Activated effector memory CD4-positive, alpha-beta T cell treated with Interleukin-2 at 50 U/mL for 16 hours (primary cell): ENCODE results near the gene KRTAP10-8.
"Not testable (repeated sequence)": the region's sequence is repeated elsewhere in the genome, so short reads cannot be mapped to it uniquely, and the experiment has no call there.

Experiments
- DNase-seq: peaks from one replicate; pipeline ENCODE4 v3.0.0-alpha.2; 2020

Gene KRTAP10-8

GRCh38 chr21:44647222-44647552, 35.3 kb downstream of the KRTAP10-8 start:
- DNase-seq, result no peak

- DNase-seq, result no peak
These were observed 36.9 kb downstream of the KRTAP10-8 start for GRCh38 chr21:44648557-44649311.

- no peak for DNase-seq
These were observed 37.7 kb downstream of the KRTAP10-8 start for GRCh38 chr21:44649521-44650100.

DNA sequence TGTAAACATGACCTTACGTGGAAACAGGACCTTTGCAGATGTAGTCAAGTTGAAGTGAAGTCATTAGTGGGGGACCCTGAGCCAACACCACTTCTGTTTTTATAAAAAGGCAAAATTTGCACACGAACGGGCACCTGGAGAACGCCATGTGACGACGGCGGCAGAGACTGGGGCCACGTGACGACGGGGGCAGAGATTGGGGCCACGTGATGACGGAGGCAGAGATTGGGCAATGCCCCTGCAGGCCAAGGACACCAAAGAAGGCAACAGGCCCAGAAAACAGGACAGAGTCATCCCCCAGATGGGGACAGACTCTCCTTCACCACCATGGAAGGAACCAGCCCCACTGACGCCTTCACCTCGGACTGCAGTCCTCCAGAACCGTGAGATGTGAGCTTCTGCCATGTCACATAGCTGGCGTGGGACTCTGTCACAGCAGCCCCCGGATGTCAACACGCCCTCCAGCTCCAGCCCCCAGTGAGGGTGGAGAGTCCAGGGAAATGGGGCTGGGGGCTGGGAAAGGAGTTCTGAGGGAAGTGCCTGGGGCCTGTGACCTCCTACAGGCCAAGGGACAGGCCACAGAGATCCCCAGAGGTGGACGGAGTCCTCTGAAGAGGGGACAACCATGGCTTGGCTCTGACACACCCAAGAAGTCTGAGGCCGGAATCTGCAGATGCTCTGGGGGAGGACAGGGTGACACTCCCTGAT, 38.5 kb downstream of the KRTAP10-8 start:
- no peak for DNase-seq

GRCh38 chr21:44650973-44651675, 39.2 kb downstream of the KRTAP10-8 start:
- no peak for DNase-seq

DNA sequence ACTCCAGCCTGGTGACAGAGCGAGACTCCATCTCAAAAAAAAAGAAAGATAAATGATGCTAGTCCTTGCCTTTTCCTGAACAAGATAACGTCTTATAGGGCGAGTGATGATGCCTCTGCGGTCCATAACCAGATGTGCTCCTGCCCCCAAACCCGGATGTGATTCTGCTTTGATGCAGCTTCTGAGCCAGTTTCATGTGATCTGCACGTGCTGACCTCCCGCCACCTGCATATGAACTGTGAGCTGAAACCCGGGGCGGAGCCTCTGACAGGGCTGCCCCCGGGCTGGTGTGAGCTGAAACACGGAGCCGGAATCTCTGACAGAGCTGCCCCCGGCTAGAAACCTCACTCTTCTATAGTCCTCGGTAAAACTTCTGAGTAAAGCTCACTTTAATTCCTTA, 41.2 kb downstream of the KRTAP10-8 start:
- no peak for DNase-seq

DNA sequence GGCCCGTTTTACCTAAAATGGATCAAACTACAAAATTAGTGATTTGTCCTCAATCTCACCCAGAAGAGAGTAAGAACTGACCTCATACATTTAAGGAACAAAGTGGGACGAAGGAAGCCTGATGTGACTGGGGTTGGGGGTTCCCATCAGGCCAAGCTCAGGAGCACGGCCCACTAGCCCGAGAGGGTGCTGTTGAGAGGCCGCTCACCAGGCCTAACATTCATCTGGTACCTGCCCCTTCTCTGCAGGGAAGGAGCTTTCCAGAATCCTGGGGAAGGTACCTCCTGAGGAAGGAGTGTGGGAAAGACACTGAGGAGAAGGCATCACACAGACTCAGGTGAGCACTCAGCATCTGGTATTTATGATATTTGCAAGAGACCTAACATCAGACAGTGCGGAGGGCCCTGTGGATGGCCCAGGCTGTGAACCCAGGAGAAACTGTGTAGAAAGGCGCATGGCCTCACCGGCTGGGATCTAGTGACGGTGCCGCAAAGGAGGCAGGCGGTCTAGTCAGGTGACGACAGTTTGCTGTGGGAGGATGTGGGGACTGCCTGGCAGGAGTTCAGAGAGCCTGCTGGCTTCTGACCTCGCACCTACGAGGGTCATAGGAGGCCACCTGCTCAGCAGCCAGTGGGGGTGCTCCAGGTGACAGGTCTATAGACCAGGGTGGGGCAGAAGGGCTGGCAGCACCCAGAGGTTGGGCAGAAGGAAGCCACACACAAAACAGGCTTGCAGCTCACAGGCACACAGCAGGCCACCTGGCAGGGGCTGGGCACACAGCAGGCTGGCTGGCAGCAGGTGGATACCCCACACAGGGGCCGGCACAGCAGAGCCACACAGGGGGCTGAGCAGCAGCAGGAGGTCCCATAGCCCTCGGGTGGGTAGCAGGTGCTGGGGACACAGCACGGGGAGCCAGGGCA, 42.0 kb downstream of the KRTAP10-8 start:
- peak; percentile 64 for DNase-seq

GRCh38 chr21:44654576-44655175, 42.8 kb downstream of the KRTAP10-8 start, which contains the start of gene KRTAP12-4:
TSS of gene KRTAP12-4 (minus strand) at chr21:44654659. CDS start at chr21:44654614, 45 bp downstream.
- no peak for DNase-seq

DNA sequence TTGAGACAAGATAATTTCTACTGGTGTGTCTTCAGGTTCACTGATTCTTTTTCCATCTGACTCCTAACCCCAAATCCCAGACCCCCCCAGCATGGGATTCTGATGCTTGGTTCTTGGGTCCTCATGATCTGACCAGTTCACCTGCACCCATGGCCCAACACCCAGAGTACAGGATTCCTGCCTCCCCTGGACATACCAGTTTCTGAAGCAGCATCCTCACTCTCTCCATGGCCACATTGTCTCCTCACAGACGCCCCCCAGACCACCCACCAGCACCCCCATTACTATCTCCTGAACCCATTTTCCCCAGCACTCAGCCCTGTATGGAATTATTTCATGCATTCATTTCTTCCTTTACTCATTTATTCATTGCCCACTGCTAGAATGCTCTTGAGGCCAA, 45.0 kb downstream of the KRTAP10-8 start:
- DNase-seq, result no peak

GRCh38 chr21:44657635-44658540, 46.0 kb downstream of the KRTAP10-8 start, which contains the start of gene KRTAP12-3:
TSS of gene KRTAP12-3 (plus strand) at chr21:44657932. CDS start at chr21:44657980, 48 bp downstream.
- peak; percentile 59 for DNase-seq

DNA sequence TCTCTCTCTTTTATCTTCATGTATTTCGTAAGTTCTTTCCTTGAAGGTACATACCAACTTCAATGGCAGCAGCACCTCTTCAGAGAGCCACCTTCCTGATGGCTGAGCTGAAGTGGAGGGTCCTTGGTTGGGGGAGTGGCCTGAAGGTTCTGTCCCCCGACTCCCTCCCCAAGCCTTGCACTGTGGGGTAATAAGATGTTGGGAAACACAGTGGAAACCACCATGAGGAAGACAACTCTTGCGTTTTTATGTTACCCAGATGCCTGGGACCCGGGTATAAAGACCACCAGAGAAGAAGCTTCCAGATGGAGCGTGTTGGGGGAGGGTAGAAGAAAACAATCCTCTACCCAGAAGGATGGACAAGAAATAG, 46.6 kb downstream of the KRTAP10-8 start:
- DNase-seq, result no peak

DNA sequence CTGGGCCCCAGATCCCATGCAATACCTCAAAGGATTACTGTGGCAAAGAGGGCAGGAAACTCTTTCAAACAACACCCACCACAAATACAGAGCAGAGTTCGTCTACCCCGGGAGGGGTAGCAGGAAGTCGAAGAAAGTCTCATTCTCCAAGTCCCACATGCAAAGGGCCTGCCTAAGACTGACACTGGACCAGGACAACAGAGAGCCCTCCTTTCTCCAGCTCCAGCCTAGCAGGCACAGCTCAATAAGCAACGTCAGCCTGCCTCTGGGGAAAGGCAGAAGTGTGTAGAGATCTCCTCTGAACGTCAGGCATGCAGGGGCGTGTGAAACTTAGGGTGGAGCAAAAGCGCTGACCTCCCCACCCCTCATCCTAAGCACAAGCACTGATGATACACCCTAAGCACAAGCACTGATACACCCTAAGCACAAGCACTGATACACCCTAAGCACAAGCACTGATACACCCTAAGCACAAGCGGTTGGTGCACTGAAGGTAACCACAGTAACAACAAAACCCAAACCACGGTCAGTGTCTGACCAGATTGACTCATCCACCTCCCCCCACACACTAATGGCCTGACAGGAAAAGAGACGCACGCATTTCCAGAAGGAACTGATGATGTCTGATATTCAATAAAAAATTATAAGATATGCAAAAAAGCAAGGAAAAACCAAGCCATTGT, 47.2 kb downstream of the KRTAP10-8 start:
- peak; percentile 18 for DNase-seq

DNA sequence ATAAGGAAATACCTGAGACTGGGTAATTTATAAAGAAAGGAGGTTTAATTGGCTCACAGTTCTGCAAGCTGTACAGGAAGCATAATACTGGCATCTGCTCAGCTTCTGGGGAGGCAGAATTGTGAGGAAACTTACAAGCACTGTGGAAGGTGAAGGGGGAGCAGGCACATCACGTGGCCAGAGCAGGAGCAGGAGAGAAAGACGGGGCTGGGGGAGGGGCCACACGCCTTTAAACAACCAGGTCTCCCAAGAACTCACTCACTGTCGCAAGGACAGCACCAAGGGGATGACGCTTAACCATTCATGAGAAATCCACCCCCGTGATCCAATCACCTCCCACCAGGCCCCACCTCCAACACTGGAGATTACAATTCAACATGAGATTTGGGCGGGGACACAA, 49.7 kb downstream of the KRTAP10-8 start:
- DNase-seq, result not testable (repeated sequence)
